ENCODE measurements around the gene TSC22D4. TPM values are rescaled to one million over a fixed set of nuclear protein-coding genes. Genes with fewer than 3 reads are reported as not detected.

The TSC22D4 gene
- total and polyA plus RNA-seq, 9 of the 15 experiments (the other 6 are each of a cell fraction or from before 2014, with no cell fraction given) = 0.37 to 107 (median 28.7) TPM

DNA sequence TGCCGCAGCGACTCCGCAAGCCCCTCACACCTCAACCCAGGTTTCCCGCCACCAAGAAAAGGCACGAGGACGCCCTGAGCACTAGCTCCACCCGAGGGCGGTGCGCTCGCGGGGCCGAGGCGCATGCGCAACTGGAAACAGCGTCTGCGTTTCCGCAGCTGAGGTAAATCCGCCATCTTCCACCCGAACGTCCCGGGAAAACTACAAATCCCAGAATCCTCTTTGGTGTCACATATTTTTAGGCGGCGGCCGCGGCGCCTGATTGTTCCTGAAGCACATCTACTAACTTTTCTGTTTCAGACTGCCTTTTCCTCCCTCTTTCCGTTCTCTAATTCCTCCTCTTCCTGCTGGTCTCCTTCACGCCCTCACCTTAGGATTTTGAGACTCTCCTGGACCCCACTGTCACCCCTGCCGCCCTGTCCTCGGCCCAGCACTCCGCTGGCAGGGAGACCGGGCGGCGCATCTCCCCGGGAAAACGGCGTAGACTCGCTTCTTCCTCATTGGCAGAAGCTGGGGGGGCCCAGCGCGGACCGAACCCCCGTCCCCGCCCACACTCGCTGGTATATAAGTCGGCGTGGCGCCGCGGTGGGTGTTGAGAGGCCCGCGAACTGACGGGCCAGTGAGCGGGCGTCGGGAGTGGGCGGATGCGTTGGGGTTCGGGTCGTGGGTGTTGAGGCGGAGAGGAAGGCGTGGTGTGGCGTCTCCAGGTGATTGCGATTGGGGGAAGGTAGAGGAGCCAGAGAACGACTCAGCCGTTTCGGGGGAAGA is 50.6 kb downstream of the TSC22D4 start, which contains the start of gene ZCWPW1 (continued):
- TF ChIP-seq KAT7 (CRISPR knock-in tag; IDR thresholded peaks at IDR 0.05; ENCODE audit: borderline replicate concordance) (peak; percentile 95), HDGF (IDR thresholded peaks at IDR 0.05) (peak; percentile 19; the same call in 1 of the 2 replicates), MAZ (CRISPR knock-in tag; conservative IDR thresholded peaks at IDR 0.05 in 1 of 2, IDR thresholded peaks at IDR 0.05 in 1 of 2) (peak; percentile 54 to 78; a peak in 3 of 4 replicates), PTTG1 (tag; IDR thresholded peaks at IDR 0.05; ENCODE audit: low read depth) (no peak), SOX6 (IDR thresholded peaks at IDR 0.05) (peak; percentile 54), TAF1 (IDR thresholded peaks at IDR 0.05; ENCODE audit: control insufficient read depth, extremely low read depth, insufficient read depth, low read length, severe bottlenecking) (peak; percentile 96), HMG20B (CRISPR knock-in tag; IDR thresholded peaks at IDR 0.05) (peak; percentile 93), HMG20A (CRISPR knock-in tag; conservative IDR thresholded peaks at IDR 0.05) (no peak), ELF1 (tag; IDR thresholded peaks at IDR 0.05) (no peak), ZNF76 (CRISPR knock-in tag; IDR thresholded peaks at IDR 0.05; ENCODE audit: borderline replicate concordance) (peak; percentile 4; the same call in 1 of the 2 replicates), ZNF143 (CRISPR knock-in tag; IDR thresholded peaks at IDR 0.05) (peak; percentile 92), TOE1 (IDR thresholded peaks at IDR 0.05; ENCODE audit: borderline replicate concordance) (peak; percentile 83; the same call in 1 of the 2 replicates), TOE1 (CRISPR knock-in tag; IDR thresholded peaks at IDR 0.05; ENCODE audit: borderline replicate concordance, low read depth) (peak; percentile 99), U2AF2 (optimal IDR thresholded peaks at IDR 0.05; ENCODE audit: low read depth, low read length) (no peak), ETS2 (tag; IDR thresholded peaks at IDR 0.05; ENCODE audit: borderline replicate concordance, poor library complexity, severe bottlenecking) (no peak), DPF2 (IDR thresholded peaks at IDR 0.05) (peak; percentile 75; the same call in 1 of the 2 replicates), BACH1 (tag; IDR thresholded peaks at IDR 0.05) (peak; percentile 86; the same call in 1 of the 2 replicates), CCNT2 (IDR thresholded peaks at IDR 0.05; ENCODE audit: borderline replicate concordance, extremely low read depth, insufficient read length, low read depth, low read length) (peak; percentile 59), MYBL2 (IDR thresholded peaks at IDR 0.05; ENCODE audit: low read depth) (no peak; the same call in 1 of the 2 replicates), MYBL2 (CRISPR knock-in tag; IDR thresholded peaks at IDR 0.05; ENCODE audit: borderline replicate concordance) (no peak), CCAR2 (IDR thresholded peaks at IDR 0.05; ENCODE audit: low read depth, low read length) (no peak), CHAMP1 (IDR thresholded peaks at IDR 0.05) (no peak), ZNF384 (IDR thresholded peaks at IDR 0.05; ENCODE audit: low read depth, low read length) (peak; percentile 9; the same call in 1 of the 2 replicates), JUND (IDR thresholded peaks at IDR 0.05; ENCODE audit: borderline replicate concordance, low read depth, low read length) (peak; percentile 44; the same call in 1 of the 2 replicates), JUND (tag; IDR thresholded peaks at IDR 0.05; ENCODE audit: borderline replicate concordance, low read depth, low read length) (peak; percentile 12; the same call in 1 of the 3 replicates)
- TF ChIP-seq, protein P1, sequence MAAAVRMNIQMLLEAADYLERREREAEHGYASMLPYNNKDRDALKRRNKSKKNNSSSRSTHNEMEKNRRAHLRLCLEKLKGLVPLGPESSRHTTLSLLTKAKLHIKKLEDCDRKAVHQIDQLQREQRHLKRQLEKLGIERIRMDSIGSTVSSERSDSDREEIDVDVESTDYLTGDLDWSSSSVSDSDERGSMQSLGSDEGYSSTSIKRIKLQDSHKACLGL (CRISPR knock-in tag; IDR thresholded peaks at IDR 0.05; ENCODE audit: borderline replicate concordance, poor library complexity, severe bottlenecking) = no peak

Measured in K562 (cell line).